ENCODE measurements around the gene KCNIP1.

KCNIP1 gene

GRCh38 chr5:170510559-170510958 lies 6.7 kb downstream of the KCNIP1 start:
- no peaks in the 10 kb centered on the region; the same call in 1 of the 2 replicates for H3K4me1 ChIP-seq (ENCODE audit: insufficient read depth, low read length)
- WGBS: 94% methylated on average over 5 of the region's 5 CpGs

GRCh38 chr5:170511551-170512258 lies 7.9 kb downstream of the KCNIP1 start:
- 95% methylated on average over 7 of the region's 8 CpGs for WGBS
- Histone ChIP-seq H3K9ac (ENCODE audit: low read depth, low read length) (no peak overlapping the region), H3K27ac (ENCODE audit: low read depth, low read length) (no peak overlapping the region), H3K36me3 (ENCODE audit: insufficient read depth, low read length) (no peaks in the 10 kb centered on the region), H3K4me1 (ENCODE audit: insufficient read depth, low read length) (no peaks in the 10 kb centered on the region; the same call in 1 of the 2 replicates), H3K4me3 (ENCODE audit: low read length) (no peak overlapping the region), H3K27me3 (ENCODE audit: insufficient read depth, low read length) (peaks cover 2% of the 10 kb centered on the region), H3K9me3 (ENCODE audit: insufficient read depth, low read depth, low read length) (no peaks in the 10 kb centered on the region)

More at GRCh38 chr5:170510559-170510958, 6.7 kb downstream of the KCNIP1 start:
- no peaks in the 10 kb centered on the region for H3K9me3 ChIP-seq (ENCODE audit: insufficient read depth, low read depth, low read length)
- no peak overlapping the region for H3K4me3 ChIP-seq (ENCODE audit: low read length)
- peaks cover 13% of the 10 kb centered on the region for H3K27me3 ChIP-seq (ENCODE audit: insufficient read depth, low read length)
- H3K36me3 ChIP-seq (ENCODE audit: insufficient read depth, low read length): no peaks in the 10 kb centered on the region
- no peak overlapping the region for H3K9ac ChIP-seq (ENCODE audit: low read depth, low read length)
- H3K27ac ChIP-seq (ENCODE audit: low read depth, low read length): no peak overlapping the region

- Histone ChIP-seq H3K9me3 (ENCODE audit: insufficient read depth, low read depth, low read length) (no peaks in the 10 kb centered on the region), H3K27ac (ENCODE audit: low read depth, low read length) (no peak overlapping the region), H3K4me1 (ENCODE audit: insufficient read depth, low read length) (no peaks in the 10 kb centered on the region), H3K36me3 (ENCODE audit: insufficient read depth, low read length) (no peaks in the 10 kb centered on the region), H3K4me3 (ENCODE audit: low read length) (no peak overlapping the region), H3K9ac (ENCODE audit: low read depth, low read length) (no peak overlapping the region), H3K27me3 (ENCODE audit: insufficient read depth, low read length) (no peaks in the 10 kb centered on the region)
- WGBS: 85% methylated on average over 5 of the region's 5 CpGs
Measured at GRCh38 chr5:170513856-170514525, 10.2 kb downstream of the KCNIP1 start.

- WGBS: 95% methylated on average over 2 of the region's 2 CpGs
- no peak overlapping the region for H3K9ac ChIP-seq (ENCODE audit: low read depth, low read length)
Measured at GRCh38 chr5:170517411-170517810, 13.6 kb downstream of the KCNIP1 start.

GRCh38 chr5:170518277-170518676 lies 14.5 kb downstream of the KCNIP1 start:
- 0 out of 2 replicates have a peak, but pooled peaks cover 4% of the 10 kb centered on the region for H3K4me1 ChIP-seq (ENCODE audit: insufficient read depth, low read length)
- no peak overlapping the region for H3K4me3 ChIP-seq (ENCODE audit: low read length)
- H3K36me3 ChIP-seq (ENCODE audit: insufficient read depth, low read length): no peaks in the 10 kb centered on the region
- H3K27me3 ChIP-seq (ENCODE audit: insufficient read depth, low read length): no peaks in the 10 kb centered on the region
- H3K27ac ChIP-seq (ENCODE audit: low read depth, low read length): no peak overlapping the region
- no peaks in the 10 kb centered on the region for H3K9me3 ChIP-seq (ENCODE audit: insufficient read depth, low read depth, low read length)
- H3K9ac ChIP-seq (ENCODE audit: low read depth, low read length): no peak overlapping the region
- WGBS: 92% methylated on average over 5 of the region's 5 CpGs

More at GRCh38 chr5:170517411-170517810, 13.6 kb downstream of the KCNIP1 start:
- H3K36me3 ChIP-seq (ENCODE audit: insufficient read depth, low read length): no peaks in the 10 kb centered on the region
- 0 out of 2 replicates have a peak, but pooled peaks cover 2% of the 10 kb centered on the region for H3K4me1 ChIP-seq (ENCODE audit: insufficient read depth, low read length)
- H3K27me3 ChIP-seq (ENCODE audit: insufficient read depth, low read length): no peaks in the 10 kb centered on the region
- no peak overlapping the region for H3K4me3 ChIP-seq (ENCODE audit: low read length)
- H3K27ac ChIP-seq (ENCODE audit: low read depth, low read length): no peak overlapping the region
- no peaks in the 10 kb centered on the region for H3K9me3 ChIP-seq (ENCODE audit: insufficient read depth, low read depth, low read length)

GRCh38 chr5:170519549-170519948 lies 15.7 kb downstream of the KCNIP1 start:
- 93% methylated on average over 5 of the region's 5 CpGs for WGBS
- H3K27me3 ChIP-seq (ENCODE audit: insufficient read depth, low read length): no peaks in the 10 kb centered on the region

GRCh38 chr5:170520372-170520771 lies 16.6 kb downstream of the KCNIP1 start:
- no peaks in the 10 kb centered on the region for H3K36me3 ChIP-seq (ENCODE audit: insufficient read depth, low read length)
- 84% methylated on average over 6 of the region's 6 CpGs for WGBS
- H3K27ac ChIP-seq (ENCODE audit: low read depth, low read length): no peak overlapping the region
- H3K4me1 ChIP-seq (ENCODE audit: insufficient read depth, low read length): 0 out of 2 replicates have a peak, but pooled peaks cover 4% of the 10 kb centered on the region
- no peak overlapping the region for H3K4me3 ChIP-seq (ENCODE audit: low read length)
- H3K9ac ChIP-seq (ENCODE audit: low read depth, low read length): no peak overlapping the region
- no peaks in the 10 kb centered on the region for H3K9me3 ChIP-seq (ENCODE audit: insufficient read depth, low read depth, low read length)
- no peaks in the 10 kb centered on the region for H3K27me3 ChIP-seq (ENCODE audit: insufficient read depth, low read length)

More at GRCh38 chr5:170519549-170519948, 15.7 kb downstream of the KCNIP1 start:
- H3K9me3 ChIP-seq (ENCODE audit: insufficient read depth, low read depth, low read length): no peaks in the 10 kb centered on the region
- no peak overlapping the region for H3K27ac ChIP-seq (ENCODE audit: low read depth, low read length)
- 0 out of 2 replicates have a peak, but pooled peaks cover 4% of the 10 kb centered on the region for H3K4me1 ChIP-seq (ENCODE audit: insufficient read depth, low read length)
- H3K9ac ChIP-seq (ENCODE audit: low read depth, low read length): no peak overlapping the region
- H3K36me3 ChIP-seq (ENCODE audit: insufficient read depth, low read length): no peaks in the 10 kb centered on the region
- H3K4me3 ChIP-seq (ENCODE audit: low read length): no peak overlapping the region

- 73% methylated on average over 10 of the region's 10 CpGs for WGBS
- 0 out of 2 replicates have a peak, but pooled peaks cover 4% of the 10 kb centered on the region for H3K4me1 ChIP-seq (ENCODE audit: insufficient read depth, low read length)
- H3K9ac ChIP-seq (ENCODE audit: low read depth, low read length): no peak overlapping the region
- H3K27ac ChIP-seq (ENCODE audit: low read depth, low read length): no peak overlapping the region
- no peaks in the 10 kb centered on the region for H3K36me3 ChIP-seq (ENCODE audit: insufficient read depth, low read length)
- no peaks in the 10 kb centered on the region for H3K27me3 ChIP-seq (ENCODE audit: insufficient read depth, low read length)
- no peaks in the 10 kb centered on the region for H3K9me3 ChIP-seq (ENCODE audit: insufficient read depth, low read depth, low read length)
- no peak overlapping the region for H3K4me3 ChIP-seq (ENCODE audit: low read length)
Measured at GRCh38 chr5:170522211-170523141, 18.7 kb downstream of the KCNIP1 start.

- WGBS: 82% methylated on average over 10 of the region's 10 CpGs
- H3K9me3 ChIP-seq (ENCODE audit: insufficient read depth, low read depth, low read length): no peaks in the 10 kb centered on the region
- no peak overlapping the region for H3K27ac ChIP-seq (ENCODE audit: low read depth, low read length)
- H3K36me3 ChIP-seq (ENCODE audit: insufficient read depth, low read length): no peaks in the 10 kb centered on the region
- H3K27me3 ChIP-seq (ENCODE audit: insufficient read depth, low read length): no peaks in the 10 kb centered on the region
- H3K9ac ChIP-seq (ENCODE audit: low read depth, low read length): no peak overlapping the region
- 0 out of 2 replicates have a peak, but pooled peaks cover 4% of the 10 kb centered on the region for H3K4me1 ChIP-seq (ENCODE audit: insufficient read depth, low read length)
- H3K4me3 ChIP-seq (ENCODE audit: low read length): no peak overlapping the region
Measured at GRCh38 chr5:170523142-170523551, 19.3 kb downstream of the KCNIP1 start.

- WGBS: 97% methylated on average over 2 of the region's 2 CpGs
- no peaks in the 10 kb centered on the region for H3K27me3 ChIP-seq (ENCODE audit: insufficient read depth, low read length)
- H3K4me3 ChIP-seq (ENCODE audit: low read length): no peak overlapping the region
- H3K36me3 ChIP-seq (ENCODE audit: insufficient read depth, low read length): no peaks in the 10 kb centered on the region
- 0 out of 2 replicates have a peak, but pooled peaks cover 4% of the 10 kb centered on the region for H3K4me1 ChIP-seq (ENCODE audit: insufficient read depth, low read length)
- no peak overlapping the region for H3K9ac ChIP-seq (ENCODE audit: low read depth, low read length)
- H3K27ac ChIP-seq (ENCODE audit: low read depth, low read length): no peak overlapping the region
- H3K9me3 ChIP-seq (ENCODE audit: insufficient read depth, low read depth, low read length): no peaks in the 10 kb centered on the region
Measured at GRCh38 chr5:170523830-170524229, 20.0 kb downstream of the KCNIP1 start.
